Stimulated activated CD8-positive, alpha-beta memory T cell treated with anti-CD3 and anti-CD28 coated beads, Interleukin-4, amount 100 ng/mL, for 24 hours (primary cell): ENCODE data around the gene ASRGL1.
"Not testable (repeated sequence)": the region's sequence is repeated elsewhere in the genome, so short reads cannot be mapped to it uniquely, and the experiment has no call there.

ENCODE experiments used
- DNase-seq: peaks from one replicate; pipeline ENCODE4 v3.0.0-alpha.2; 2020; ENCODE audit warnings: low read depth

ASRGL1 gene

DNA sequence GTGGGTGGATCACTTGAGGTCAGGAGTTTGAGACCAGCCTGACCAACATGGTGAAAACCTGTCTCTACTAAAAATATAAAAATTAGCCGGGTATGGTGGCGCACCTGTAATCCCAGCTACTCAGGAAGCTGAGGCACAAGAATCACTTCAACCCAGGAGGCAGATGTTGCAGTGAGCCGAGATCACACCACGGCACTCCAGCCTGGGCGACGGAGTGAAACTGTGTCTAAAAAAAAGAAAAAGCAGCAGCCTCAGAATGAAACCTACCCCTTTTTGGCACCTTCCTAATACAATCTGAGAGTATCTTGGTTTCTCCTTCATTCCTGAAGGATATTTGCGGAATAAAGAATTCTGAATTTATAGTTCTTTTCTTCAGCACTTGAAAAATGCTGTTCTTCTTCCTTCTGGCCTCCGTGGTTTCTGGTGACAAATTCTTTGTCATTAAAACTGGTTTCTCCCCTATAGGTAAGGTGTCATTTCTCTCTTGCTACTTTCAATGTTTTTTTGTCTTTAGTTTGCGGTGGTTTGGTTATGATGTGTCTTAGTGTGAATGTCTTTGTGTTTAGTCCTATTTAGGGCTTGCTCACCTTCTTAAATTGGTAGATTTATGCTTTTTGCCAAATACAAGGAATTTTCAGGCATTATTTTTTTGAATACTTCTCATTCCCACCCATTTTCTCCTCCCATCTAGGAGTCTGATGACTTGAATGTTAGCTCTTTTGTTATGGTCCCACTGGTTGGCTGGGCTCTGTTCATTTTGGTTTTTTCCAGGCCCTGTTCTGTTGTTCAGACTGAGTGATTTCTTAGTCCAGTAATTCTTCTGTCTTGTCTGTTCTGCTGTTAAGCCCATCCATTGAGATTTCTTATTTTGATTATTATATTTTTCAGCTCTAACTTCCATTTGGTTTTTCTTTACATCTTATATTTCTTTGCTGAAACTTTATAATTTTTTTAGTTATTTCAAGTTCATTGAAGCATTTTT, 15.4 kb downstream of the ASRGL1 start:
- DNase-seq = no peak

DNA sequence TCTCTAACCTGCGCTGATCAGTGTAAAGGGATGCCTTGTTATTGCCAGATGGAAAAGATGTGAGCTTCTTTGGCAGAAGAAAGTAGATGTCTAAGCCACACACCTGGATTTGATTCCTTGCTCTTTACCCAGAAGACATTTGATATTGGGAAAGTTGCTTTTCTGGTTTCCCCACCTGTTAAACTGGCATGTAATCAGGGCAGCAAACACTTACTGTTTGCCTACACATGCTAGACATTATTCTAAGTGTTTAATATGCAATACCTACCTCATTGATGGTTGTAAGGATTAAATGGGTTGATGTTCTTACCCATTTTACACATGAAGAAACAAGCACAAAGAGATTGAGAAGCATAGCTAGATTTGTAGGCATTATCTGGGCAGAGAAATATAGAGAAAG, 16.6 kb downstream of the ASRGL1 start:
- DNase-seq = no peak

DNA sequence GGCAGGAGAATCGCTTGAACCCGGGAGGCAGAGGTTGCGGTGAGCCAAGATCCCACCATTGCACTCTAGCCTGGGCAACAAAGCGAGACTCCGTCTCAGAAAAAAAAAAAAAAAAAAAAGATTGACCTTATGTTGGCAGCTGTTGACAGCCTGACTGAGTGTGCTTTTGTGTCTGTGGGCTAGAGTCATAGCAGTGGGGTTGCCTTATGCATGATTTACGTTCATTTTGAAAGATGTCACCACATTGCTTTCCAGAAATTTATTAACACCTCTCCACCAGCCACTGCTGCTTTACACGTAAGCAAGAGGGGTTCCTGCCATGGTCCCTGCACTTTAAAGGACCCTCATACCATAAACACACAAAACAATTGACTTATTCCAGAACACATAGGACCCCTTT, 21.0 kb downstream of the ASRGL1 start:
- no peak for DNase-seq

DNA sequence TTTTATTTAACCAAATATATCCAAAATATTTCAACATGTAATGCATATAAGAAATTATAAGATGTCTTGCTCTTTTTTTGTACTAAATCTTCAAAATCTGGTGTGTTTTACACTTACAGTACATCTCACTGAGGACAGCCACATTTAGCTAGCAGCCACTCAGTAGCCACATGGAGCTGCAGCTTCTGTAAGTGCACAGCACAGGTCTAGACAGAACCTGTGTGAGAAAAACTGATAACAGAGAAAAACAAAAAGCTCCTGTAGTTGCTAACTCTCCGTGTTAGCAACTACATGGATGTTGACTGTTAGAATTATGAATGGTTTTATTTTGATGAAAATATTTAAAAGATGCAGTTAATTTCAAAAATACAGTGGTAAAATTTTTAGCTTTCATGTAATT, 22.2 kb downstream of the ASRGL1 start:
- no peak for DNase-seq

- DNase-seq = no peak
Observed at GRCh38 chr11:62360685-62361084, 23.4 kb downstream of the ASRGL1 start.

DNA sequence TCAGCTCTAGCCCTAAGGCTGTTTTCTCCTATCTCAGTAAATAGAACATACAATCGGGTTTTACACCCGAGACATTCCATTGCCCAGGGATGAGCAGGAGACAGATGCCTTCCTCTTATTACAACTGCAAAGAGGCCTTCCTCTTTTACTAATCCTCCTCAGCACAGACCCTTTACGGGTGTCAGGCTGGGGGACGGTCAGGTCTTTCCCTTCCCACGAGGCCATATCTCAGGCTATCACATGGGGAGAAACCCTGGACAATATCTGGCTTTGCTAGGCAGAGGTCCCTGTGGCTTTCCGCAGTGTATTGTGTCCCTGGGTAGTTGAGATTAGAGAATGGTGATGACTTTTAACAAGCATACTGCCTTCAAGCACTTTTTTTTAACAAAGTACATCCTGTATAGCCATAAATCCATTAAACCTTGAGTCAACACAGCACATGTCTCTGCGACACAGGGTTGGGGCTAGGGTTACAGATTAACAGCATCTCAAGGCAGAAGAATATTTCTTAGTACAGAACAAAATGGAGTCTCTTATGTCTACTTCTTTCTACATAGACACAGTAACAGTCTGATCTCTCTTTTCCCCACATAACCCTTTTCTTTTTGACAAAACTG, 31.7 kb downstream of the ASRGL1 start:
- DNase-seq = not testable (repeated sequence)

DNA sequence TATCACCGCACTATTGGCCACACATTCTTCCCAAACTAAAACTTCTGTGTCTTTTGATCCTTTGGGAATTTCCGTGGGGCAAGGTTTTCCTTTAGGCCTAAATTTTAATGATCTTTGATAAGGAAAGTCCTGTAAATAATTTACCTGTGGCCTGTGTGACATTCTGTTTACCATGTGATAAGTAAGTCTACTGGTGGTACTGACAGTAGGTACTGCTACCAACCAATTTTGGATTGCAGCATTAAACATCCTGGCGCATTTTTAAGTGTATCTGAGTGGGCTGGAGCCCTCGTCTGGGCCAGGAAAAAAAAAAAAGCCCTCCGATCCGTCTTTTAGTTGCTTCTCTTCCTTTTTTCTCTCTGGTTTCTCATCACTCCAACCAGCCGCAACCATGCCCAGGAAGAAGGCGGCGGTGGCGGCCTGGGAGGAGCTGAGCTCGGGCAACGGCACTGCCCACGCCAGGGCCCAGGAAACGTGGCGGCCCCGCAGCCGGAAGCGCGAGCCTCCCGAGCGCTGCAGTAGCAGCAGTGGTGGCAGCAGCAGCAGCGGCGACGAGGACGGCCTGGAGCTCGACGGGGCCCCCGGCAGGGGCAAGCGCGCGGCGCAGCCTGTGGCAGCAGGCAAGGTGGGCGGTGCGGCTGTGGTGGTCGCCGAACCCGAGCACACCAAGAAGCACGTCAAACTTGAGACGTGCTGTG, 33.6 kb downstream of the ASRGL1 start:
- DNase-seq = peak; percentile 24

DNA sequence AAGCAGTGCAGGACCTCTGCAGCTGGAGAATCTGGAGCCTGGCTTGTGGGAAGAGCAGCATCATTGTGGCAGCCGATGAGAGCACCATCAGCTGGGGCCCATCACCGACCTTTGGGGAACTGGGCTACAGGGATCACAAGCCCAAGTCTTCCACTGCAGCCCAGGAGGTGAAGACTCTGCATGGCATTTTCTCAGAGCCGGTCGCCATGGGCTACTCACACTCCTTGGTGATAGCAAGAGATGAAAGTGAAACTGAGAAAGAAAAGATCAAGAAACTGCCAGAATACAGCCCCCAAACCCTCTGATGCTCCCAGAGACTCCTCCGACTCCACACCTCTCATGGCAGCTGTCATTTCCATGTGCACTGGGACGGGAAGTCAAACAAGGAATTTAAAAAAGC, 35.6 kb downstream of the ASRGL1 start:
- DNase-seq = no peak

GRCh38 chr11:62373464-62374119, 36.3 kb downstream of the ASRGL1 start:
- no peak for DNase-seq

DNA sequence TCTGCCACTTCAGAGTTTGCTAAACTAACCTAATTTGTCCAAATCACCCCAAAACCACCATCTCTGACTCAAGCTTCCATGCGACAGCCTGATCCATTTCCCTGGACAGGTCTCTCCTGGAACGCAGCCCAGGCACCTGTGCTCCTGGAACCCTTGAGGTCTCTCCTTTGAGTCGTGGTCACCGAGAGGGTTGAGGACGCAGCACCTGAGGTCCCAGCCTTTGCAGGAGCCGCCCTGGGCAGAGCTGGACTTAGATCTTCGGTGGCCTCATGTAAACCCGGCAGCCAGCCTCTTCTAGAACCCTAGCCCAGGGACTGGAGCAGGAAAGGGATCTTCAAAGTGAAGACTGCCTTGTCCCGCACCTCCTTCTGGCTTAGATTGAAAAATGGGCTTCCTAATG, 37.6 kb downstream of the ASRGL1 start:
- DNase-seq = no peak

GRCh38 chr11:62378459-62379063, 41.3 kb downstream of the ASRGL1 start:
- not testable (repeated sequence) for DNase-seq

DNA sequence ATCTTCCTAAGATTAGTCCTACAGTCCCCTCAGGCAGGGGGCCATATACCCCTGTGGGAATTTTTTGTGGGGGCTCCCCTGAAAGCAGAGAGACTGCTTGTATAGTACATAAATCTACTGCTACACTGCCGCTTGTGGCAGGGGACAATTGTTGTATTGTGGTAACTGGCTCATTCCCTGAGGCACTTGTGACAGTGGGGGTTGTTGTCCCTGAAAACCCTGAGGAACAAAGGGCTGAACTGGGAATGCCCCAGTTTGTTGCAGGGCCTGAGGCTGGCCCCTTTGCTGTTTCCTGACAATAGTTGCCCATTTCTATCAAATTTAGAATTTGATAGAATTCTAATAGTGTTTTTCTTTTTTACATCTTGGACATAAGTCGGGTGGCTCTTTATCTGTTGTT, 42.3 kb downstream of the ASRGL1 start:
- not testable (repeated sequence) for DNase-seq

DNA sequence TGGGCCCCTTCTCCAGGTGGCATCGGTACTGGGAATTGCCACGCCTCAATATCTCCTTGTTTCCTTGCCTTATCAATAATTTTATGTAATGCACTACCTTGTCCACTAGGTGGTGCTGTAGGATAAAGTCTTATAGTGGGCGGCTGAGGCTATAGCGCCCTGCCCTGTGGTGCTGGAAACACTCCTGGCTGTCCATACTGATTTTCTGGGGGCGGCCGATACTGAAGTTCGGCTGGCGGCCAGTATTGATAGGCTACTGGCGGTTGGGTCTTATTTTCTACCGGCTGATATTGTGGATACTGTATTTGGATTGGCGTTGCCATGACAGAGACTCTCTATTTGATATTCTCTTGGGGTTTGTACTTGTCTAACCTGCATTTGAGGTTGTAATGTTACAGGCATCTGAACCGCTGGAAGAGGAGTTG, 43.6 kb downstream of the ASRGL1 start:
- DNase-seq = not testable (repeated sequence)

DNA sequence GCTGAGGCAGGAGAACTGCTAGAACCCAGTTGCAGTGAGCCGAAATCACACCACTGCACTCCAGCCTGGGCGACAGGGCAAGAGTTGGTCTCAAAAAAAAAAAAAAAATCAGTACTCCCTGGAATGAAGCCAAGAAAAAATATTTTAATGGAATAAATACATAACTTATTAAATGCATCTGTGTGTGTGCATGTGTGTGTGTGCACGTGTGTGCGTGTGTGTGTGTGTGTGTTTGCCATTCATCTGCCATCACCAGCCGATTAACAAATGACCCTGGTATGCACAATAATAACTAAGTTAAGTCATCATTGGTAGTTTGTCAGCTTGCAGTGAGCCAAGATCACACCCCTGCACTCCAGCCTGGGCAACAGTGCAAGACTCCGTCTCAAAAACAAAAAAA, 46.6 kb downstream of the ASRGL1 start:
- DNase-seq = no peak

DNA sequence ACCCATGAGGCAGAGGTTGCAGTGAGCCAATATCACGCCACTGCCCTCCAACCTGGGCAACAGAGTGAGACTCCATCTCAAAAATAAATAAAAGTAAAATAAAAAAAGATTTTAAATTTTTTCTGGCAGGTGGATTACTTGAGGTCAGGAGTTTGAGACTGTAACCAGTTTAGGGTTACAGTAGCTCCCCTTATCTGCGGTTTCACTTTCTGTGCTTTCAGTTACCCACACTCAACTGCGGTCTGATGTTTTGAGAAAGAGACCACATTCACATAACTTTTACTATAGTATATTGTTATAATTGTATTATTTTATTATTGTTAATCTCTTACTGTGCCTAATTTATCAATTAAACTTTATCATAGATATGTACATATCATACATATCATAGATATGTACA, 48.8 kb downstream of the ASRGL1 start:
- DNase-seq = not testable (repeated sequence)

DNA sequence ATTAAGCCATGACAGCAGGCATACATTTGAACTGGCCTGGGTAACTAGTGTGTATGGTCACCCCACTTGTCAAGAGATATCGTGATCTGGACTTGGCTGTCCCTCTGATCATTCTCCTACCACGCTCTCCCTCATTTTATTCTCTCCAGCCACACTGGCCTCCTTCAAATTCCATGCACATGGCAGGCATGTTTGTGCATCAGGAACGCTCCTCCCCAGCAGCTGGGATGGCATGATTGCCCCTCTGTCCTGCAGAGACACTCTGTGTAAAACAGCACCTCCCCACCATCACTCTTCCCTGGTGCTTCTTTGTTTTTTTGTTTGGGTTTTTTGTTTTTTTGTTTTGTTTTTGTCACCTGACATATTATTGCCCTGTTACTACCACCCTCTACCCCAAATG, 50.1 kb downstream of the ASRGL1 start:
- no peak for DNase-seq

DNA sequence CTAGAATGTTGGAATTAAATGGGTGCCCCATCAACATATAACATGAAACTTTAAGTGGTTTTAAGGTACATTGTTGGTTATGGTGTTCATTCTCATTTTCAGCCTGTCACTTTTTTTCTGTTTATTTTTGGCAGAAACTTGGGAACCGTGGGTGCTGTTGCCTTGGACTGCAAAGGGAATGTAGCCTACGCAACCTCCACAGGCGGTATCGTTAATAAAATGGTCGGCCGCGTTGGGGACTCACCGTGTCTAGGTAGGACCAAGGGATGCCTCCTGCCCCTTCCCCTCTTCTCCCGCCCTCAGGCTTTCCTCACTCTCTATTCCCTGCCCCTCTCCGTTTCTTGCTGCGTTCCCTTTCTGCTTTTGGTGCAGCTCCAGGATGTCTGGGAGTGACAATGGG, 51.8 kb downstream of the ASRGL1 start:
- no peak for DNase-seq

DNA sequence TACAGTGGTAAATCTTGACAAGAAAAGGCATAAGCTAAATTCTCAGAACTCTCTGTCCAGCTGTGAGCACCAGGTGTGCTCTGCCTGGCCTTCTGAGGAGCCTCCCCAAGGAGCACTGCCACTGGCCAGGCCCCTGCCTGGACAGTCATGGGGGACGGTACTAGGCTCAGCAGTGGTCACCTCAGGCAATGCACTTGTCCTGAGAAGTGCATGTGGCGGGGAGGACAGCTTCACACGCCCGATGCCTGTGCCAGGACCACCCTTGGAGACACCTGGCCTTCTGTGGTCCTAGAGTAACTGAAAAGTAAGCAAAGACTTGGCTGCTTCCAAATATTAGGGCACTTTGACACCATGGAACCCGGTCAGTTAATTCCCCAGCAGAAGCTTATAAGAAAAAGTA, 53.0 kb downstream of the ASRGL1 start:
- DNase-seq = no peak

DNA sequence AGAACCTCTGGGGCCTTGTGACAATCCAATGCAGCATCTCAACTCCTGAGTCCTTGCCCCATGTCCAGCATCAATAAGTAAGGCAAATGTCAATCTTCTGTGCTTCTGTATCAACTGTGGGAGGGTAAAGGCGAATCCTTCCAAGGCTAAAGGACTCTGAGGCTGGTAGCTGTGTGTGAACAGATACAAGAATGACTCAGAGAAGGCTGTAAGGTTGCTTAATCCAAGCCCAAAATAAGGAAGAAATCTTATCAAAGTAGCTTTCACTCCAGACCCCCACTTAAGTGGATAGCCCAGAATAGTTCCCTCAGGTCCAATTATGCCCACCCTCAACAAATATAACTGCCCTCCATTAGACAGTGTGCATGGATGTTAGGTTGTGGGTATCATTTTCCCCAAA, 53.5 kb downstream of the ASRGL1 start:
- no peak for DNase-seq

DNA sequence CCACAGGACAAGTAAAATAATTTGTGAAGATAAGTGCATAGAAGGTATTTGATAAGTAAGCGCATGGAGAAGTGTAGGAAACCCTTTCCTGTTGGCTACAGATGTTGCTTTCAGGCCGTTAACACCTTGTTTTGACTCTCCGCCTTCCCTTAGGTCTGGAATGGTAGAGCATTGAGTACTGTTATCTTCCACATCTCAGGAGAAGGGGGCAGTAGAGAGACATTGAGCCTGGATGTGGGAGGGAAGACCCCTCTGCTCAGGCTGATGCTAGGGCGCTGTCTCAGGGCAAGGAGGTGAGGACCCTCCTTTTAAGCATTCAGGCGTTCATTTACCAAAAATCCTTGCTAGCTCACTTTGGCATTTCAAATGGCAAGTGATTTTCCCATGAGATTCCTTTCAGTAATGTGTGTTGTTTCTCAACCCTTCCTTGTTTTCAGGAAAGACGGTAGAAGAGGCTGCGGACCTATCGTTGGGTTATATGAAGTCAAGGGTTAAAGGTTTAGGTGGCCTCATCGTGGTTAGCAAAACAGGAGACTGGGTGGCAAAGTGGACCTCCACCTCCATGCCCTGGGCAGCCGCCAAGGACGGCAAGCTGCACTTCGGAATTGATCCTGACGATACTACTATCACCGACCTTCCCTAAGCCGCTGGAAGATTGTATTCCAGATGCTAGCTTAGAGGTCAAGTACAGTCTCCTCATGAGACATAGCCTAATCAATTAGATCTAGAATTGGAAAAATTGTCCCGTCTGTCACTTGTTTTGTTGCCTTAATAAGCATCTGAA, 54.6 kb downstream of the ASRGL1 start:
- no peak for DNase-seq

DNA sequence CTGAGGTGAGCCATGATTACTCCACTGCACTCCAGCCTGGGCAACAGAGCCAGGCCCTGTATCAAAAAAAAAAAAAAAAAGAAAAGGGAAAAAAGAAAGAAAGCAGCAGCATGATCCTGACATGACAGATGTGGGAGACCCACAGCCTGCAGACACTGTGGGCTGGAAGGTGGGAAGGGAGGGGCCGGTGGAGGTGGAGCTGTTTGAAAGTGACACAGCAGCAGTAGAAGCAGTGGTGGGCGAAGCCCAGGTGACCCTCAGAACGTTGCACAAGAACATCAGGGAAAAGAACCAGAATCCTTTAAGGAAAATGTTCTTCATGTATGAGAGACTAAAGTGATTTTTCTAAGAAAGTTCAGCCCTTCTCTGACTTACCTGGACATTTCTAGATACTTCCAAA, 55.3 kb downstream of the ASRGL1 start:
- no peak for DNase-seq
